HUES48 (cell line): ENCODE results near the gene GAGE12H.
"Not testable (repeated sequence)": the region's sequence is repeated elsewhere in the genome, so short reads cannot be mapped to it uniquely, and the experiment has no call there.

Experiments
- H3K27ac ChIP-seq: one replicate; pipeline ENCODE4 v1.7.0; 2013; ENCODE audit warnings: low read depth, low read length, inconsistent platforms
- H3K27me3 ChIP-seq: 2 replicates; pipeline ENCODE4 v1.6.1; 2013; ENCODE audit warnings: mild to moderate bottlenecking, low read length; ENCODE audit not compliant: control insufficient read depth, insufficient read depth
- H3K36me3 ChIP-seq: 2 replicates; pipeline ENCODE4 v1.6.1; 2013; ENCODE audit warnings: low read length; ENCODE audit not compliant: control insufficient read depth, insufficient read depth
- H3K4me1 ChIP-seq: 2 replicates; pipeline ENCODE4 v1.6.1; 2013; ENCODE audit warnings: mild to moderate bottlenecking, low read length; ENCODE audit not compliant: control insufficient read depth, insufficient read depth
- H3K4me3 ChIP-seq: 2 replicates; pipeline ENCODE4 v1.5.1; 2013; ENCODE audit warnings: mild to moderate bottlenecking, low read depth, low read length
- H3K9ac ChIP-seq: 2 replicates; pipeline ENCODE4 v1.6.1; 2013; ENCODE audit warnings: mild to moderate bottlenecking, low read depth, low read length, moderate library complexity
- H3K9me3 ChIP-seq: 2 replicates; pipeline ENCODE4 v1.6.1; 2013; ENCODE audit warnings: low read length; ENCODE audit not compliant: control insufficient read depth, insufficient read depth

Gene GAGE12H, protein sequence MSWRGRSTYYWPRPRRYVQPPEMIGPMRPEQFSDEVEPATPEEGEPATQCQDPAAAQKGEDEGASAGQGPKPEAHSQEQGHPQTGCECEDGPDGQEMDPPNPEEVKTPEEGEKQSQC

DNA sequence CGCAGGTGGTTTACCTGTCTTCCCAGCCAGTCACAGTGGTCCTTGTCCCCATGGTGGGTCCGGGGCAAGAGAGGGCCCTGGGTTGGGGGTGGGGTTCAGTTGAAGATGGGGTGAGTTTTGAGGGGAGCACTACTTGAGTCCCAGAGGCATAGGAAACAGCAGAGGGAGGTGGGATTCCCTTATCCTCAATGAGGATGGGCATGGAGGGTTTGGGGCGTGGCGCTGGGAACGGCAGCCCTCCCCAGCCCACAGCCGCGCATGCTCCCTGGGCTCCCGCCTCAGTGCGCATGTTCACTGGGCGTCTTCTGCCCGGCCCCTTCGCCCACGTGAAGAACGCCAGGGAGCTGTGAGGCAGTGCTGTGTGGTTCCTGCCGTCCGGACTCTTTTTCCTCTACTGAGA lies at the start of gene GAGE12H:
GAGE12H (plus strand) TSS at position 301 of the 400 bp plus-strand sequence. CDS start 1,155 bp downstream, outside the sequence.
- H3K9me3 ChIP-seq, H3K36me3 ChIP-seq, H3K4me1 ChIP-seq, H3K27me3 ChIP-seq, H3K4me3 ChIP-seq, H3K27ac ChIP-seq, H3K9ac ChIP-seq: not testable (repeated sequence)

- not testable (repeated sequence) for H3K36me3 ChIP-seq, H3K9me3 ChIP-seq, H3K4me1 ChIP-seq, H3K27ac ChIP-seq, H3K9ac ChIP-seq, H3K4me3 ChIP-seq, H3K27me3 ChIP-seq
Measured at GRCh38 chrX:49531877-49532276, 47.9 kb upstream of the GAGE12H start, which contains the start of gene GAGE12C. GAGE12C (plus strand) TSS chrX:49532177; CDS start chrX:49533332, 1,155 bp downstream.

DNA sequence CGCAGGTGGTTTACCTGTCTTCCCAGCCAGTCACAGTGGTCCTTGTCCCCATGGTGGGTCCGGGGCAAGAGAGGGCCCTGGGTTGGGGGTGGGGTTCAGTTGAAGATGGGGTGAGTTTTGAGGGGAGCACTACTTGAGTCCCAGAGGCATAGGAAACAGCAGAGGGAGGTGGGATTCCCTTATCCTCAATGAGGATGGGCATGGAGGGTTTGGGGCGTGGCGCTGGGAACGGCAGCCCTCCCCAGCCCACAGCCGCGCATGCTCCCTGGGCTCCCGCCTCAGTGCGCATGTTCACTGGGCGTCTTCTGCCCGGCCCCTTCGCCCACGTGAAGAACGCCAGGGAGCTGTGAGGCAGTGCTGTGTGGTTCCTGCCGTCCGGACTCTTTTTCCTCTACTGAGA lies 38.3 kb upstream of the GAGE12H start, which contains the start of gene GAGE12D:
GAGE12D (plus strand) TSS at position 301 of the 400 bp plus-strand sequence. CDS start 1,155 bp downstream, outside the sequence.
- not testable (repeated sequence) for H3K27me3 ChIP-seq, H3K36me3 ChIP-seq, H3K4me1 ChIP-seq, H3K9me3 ChIP-seq, H3K4me3 ChIP-seq, H3K9ac ChIP-seq, H3K27ac ChIP-seq

- H3K36me3 ChIP-seq, H3K27me3 ChIP-seq: not testable (repeated sequence)
Measured at GRCh38 chrX:49550989-49551388, 28.8 kb upstream of the GAGE12H start, which contains the start of gene GAGE12E. GAGE12E (plus strand) TSS chrX:49551289; CDS start chrX:49552444, 1,155 bp downstream.

GRCh38 chrX:49560542-49560941 lies 19.2 kb upstream of the GAGE12H start, which contains the start of gene GAGE12F:
GAGE12F (plus strand) TSS chrX:49560842; CDS start chrX:49561997, 1,155 bp downstream.
- H3K9ac ChIP-seq, H3K4me1 ChIP-seq, H3K27me3 ChIP-seq, H3K27ac ChIP-seq, H3K4me3 ChIP-seq, H3K36me3 ChIP-seq, H3K9me3 ChIP-seq: not testable (repeated sequence)

More at GRCh38 chrX:49550989-49551388, 28.8 kb upstream of the GAGE12H start, which contains the start of gene GAGE12E:
- not testable (repeated sequence) for H3K4me1 ChIP-seq, H3K27ac ChIP-seq, H3K4me3 ChIP-seq, H3K9ac ChIP-seq, H3K9me3 ChIP-seq

DNA sequence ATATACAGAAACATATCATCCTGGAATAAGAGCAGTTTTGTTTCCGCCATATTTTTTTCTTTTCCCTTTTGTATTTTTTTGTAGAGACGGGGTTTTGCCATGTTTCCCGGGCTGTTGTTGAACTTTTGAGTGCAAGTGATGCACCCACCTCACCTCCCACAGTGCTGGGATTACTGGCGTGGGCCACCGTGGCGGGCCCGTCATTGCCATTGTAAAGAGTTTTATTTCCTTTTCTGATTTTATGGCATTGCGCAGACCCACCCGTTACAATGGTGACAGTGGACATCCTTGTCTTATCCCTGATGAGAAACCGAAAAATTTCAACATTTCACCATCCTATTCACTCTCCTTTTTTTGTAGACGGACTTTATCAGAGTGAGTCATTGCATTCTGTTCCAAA lies 11.0 kb upstream of the GAGE12H start:
- not testable (repeated sequence) for H3K36me3 ChIP-seq, H3K4me3 ChIP-seq, H3K4me1 ChIP-seq, H3K9ac ChIP-seq, H3K9me3 ChIP-seq, H3K27me3 ChIP-seq, H3K27ac ChIP-seq

GRCh38 chrX:49569152-49569551 lies 10.6 kb upstream of the GAGE12H start:
- H3K4me1 ChIP-seq, H3K36me3 ChIP-seq, H3K27ac ChIP-seq, H3K9me3 ChIP-seq, H3K4me3 ChIP-seq, H3K9ac ChIP-seq, H3K27me3 ChIP-seq: not testable (repeated sequence)

DNA sequence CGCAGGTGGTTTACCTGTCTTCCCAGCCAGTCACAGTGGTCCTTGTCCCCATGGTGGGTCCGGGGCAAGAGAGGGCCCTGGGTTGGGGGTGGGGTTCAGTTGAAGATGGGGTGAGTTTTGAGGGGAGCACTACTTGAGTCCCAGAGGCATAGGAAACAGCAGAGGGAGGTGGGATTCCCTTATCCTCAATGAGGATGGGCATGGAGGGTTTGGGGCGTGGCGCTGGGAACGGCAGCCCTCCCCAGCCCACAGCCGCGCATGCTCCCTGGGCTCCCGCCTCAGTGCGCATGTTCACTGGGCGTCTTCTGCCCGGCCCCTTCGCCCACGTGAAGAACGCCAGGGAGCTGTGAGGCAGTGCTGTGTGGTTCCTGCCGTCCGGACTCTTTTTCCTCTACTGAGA lies 9.6 kb upstream of the GAGE12H start, which contains the start of gene GAGE12G:
GAGE12G (plus strand) TSS at position 301 of the 400 bp plus-strand sequence. CDS start 1,155 bp downstream, outside the sequence.
- not testable (repeated sequence) for H3K4me1 ChIP-seq, H3K9me3 ChIP-seq, H3K4me3 ChIP-seq, H3K27ac ChIP-seq, H3K36me3 ChIP-seq, H3K9ac ChIP-seq, H3K27me3 ChIP-seq

GRCh38 chrX:49589196-49589595 lies 9.4 kb downstream of the GAGE12H start, which contains the start of gene GAGE2A:
GAGE2A (plus strand) TSS chrX:49589496; CDS start chrX:49590651, 1,155 bp downstream.
- not testable (repeated sequence) for H3K27ac ChIP-seq, H3K4me3 ChIP-seq, H3K36me3 ChIP-seq, H3K27me3 ChIP-seq, H3K4me1 ChIP-seq, H3K9me3 ChIP-seq, H3K9ac ChIP-seq

DNA sequence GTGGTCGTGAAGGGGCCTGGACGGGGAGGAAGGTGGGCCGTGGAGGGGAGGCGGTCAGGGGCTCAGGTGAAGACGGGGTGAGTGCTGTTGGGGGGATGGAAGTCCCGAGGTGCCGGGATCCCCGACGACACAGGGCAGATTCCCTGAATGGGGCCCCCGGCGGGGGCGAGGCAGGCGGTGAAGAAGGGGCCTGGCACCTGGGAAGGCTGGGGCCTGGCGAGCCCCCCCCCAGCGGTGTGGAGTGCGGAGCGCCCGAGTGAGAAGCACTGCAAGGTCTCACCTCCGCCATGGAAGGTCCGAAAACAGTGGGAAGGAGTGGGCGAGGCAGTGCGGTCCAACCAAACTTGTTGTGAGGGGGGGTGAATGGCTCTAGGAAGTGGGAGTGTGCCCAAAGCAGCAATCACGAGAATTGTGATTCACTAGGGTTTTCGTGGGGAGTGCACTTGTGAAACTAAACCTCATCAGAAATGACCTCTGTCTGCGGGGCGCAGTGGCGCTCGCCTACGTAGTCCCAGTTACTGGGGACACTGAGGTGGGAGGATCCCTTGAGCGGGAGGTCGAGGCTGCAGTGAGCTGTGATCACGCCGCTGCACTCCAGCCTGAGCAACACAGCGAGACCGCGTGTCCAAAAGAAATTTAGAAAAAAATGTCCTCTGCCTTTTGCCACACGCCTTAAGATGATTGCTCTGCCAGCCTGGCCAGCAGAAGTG lies 10.2 kb downstream of the GAGE12H start:
- not testable (repeated sequence) for H3K27me3 ChIP-seq, H3K4me1 ChIP-seq, H3K4me3 ChIP-seq, H3K9ac ChIP-seq, H3K36me3 ChIP-seq, H3K27ac ChIP-seq, H3K9me3 ChIP-seq

- H3K36me3 ChIP-seq, H3K9ac ChIP-seq, H3K4me1 ChIP-seq, H3K4me3 ChIP-seq, H3K27ac ChIP-seq, H3K9me3 ChIP-seq, H3K27me3 ChIP-seq: not testable (repeated sequence)
Measured at GRCh38 chrX:49590488-49590887, 10.7 kb downstream of the GAGE12H start.
